ENCODE data around the gene SEC16A. TPM values are rescaled to one million over a fixed set of nuclear protein-coding genes. Genes with fewer than 3 reads are reported as not detected.

The SEC16A gene
- total RNA-seq, 1 donor from 2014 or later: 64.5 TPM

- H3K4me3 ChIP-seq (ENCODE audit: low read depth, low read length): no peak overlapping the region
- TF ChIP-seq CTCF (IDR thresholded peaks at IDR 0.05; ENCODE audit: insufficient read depth, low read length, poor library complexity, severe bottlenecking): no peak
- peaks cover 4% of the 10 kb centered on the region for H3K36me3 ChIP-seq (ENCODE audit: control insufficient read depth, insufficient read depth, low read length)
- H3K27me3 ChIP-seq (ENCODE audit: control insufficient read depth, insufficient read depth, low read length): no peaks in the 10 kb centered on the region
- DNase-seq (ENCODE audit: low read depth): no peak
Measured at GRCh38 chr9:136441191-136441680, 41.6 kb downstream of the SEC16A start.

GRCh38 chr9:136439481-136440408, 43.1 kb downstream of the SEC16A start, which contains the start of gene INPP5E:
INPP5E (minus strand) TSS chr9:136439845; CDS start chr9:136439419, 426 bp downstream.
- DNase-seq (ENCODE audit: low read depth): no peak
- Histone ChIP-seq H3K27me3 (ENCODE audit: control insufficient read depth, insufficient read depth, low read length) (no peaks in the 10 kb centered on the region), H3K36me3 (ENCODE audit: control insufficient read depth, insufficient read depth, low read length) (peaks cover 4% of the 10 kb centered on the region), H3K4me3 (ENCODE audit: low read depth, low read length) (peak within 1 kb of the TSS; percentile 83)
- TF ChIP-seq CTCF (IDR thresholded peaks at IDR 0.05; ENCODE audit: insufficient read depth, low read length, poor library complexity, severe bottlenecking): peak; percentile 33

- H3K27me3 ChIP-seq (ENCODE audit: control insufficient read depth, insufficient read depth, low read length): no peaks in the 10 kb centered on the region
- peaks cover 4% of the 10 kb centered on the region for H3K36me3 ChIP-seq (ENCODE audit: control insufficient read depth, insufficient read depth, low read length)
- peak overlapping the region; percentile 83 for H3K4me3 ChIP-seq (ENCODE audit: low read depth, low read length)
- no peak for TF ChIP-seq CTCF (IDR thresholded peaks at IDR 0.05; ENCODE audit: insufficient read depth, low read length, poor library complexity, severe bottlenecking)
- no peak for DNase-seq (ENCODE audit: low read depth)
Measured at GRCh38 chr9:136438548-136439480, 44.0 kb downstream of the SEC16A start.

GRCh38 chr9:136437839-136438547, 44.8 kb downstream of the SEC16A start:
- peak overlapping the region; percentile 83 for H3K4me3 ChIP-seq (ENCODE audit: low read depth, low read length)
- peaks cover 4% of the 10 kb centered on the region for H3K36me3 ChIP-seq (ENCODE audit: control insufficient read depth, insufficient read depth, low read length)
- DNase-seq (ENCODE audit: low read depth): no peak
- H3K27me3 ChIP-seq (ENCODE audit: control insufficient read depth, insufficient read depth, low read length): no peaks in the 10 kb centered on the region
- TF ChIP-seq CTCF (IDR thresholded peaks at IDR 0.05; ENCODE audit: insufficient read depth, low read length, poor library complexity, severe bottlenecking): no peak

- TF ChIP-seq CTCF (IDR thresholded peaks at IDR 0.05; ENCODE audit: insufficient read depth, low read length, poor library complexity, severe bottlenecking): no peak
- DNase-seq (ENCODE audit: low read depth): no peak
- Histone ChIP-seq H3K27me3 (ENCODE audit: control insufficient read depth, insufficient read depth, low read length) (no peaks in the 10 kb centered on the region), H3K4me3 (ENCODE audit: low read depth, low read length) (no peak overlapping the region), H3K36me3 (ENCODE audit: control insufficient read depth, insufficient read depth, low read length) (peaks cover 4% of the 10 kb centered on the region)
Measured at GRCh38 chr9:136437430-136437829, 45.4 kb downstream of the SEC16A start.

Data from kidney epithelial cell (primary cell).